ENCODE results near the gene PLEKHA3.

GRCh38 chr2:178476477-178476876 is 3.8 kb upstream of the PLEKHA3 start:
- no peak for TF ChIP-seq CTCF (IDR thresholded peaks at IDR 0.05)
- TF ChIP-seq POLR2AphosphoS5 (IDR thresholded peaks at IDR 0.05; ENCODE audit: low read depth, low read length): no peak
- no peak for TF ChIP-seq SIN3A (IDR thresholded peaks at IDR 0.05; ENCODE audit: borderline replicate concordance, insufficient read depth, low read depth, low read length)
